Stimulated activated CD4-positive, alpha-beta T cell treated with anti-CD3 and anti-CD28 coated beads, TNF-alpha, amount 100 ng/mL, for 1 hour (primary cell): ENCODE measurements around the gene SULT1C2.
"Not testable (repeated sequence)": the region's sequence is repeated elsewhere in the genome, so short reads cannot be mapped to it uniquely, and the experiment has no call there.

Experiments used
- DNase-seq, 3 donors: peaks; one replicate each; pipeline ENCODE4 v3.0.0-alpha.2; 2020; ENCODE audit warnings: low read depth in 3 of 3, low spot score in 1 of 3

Gene SULT1C2

GRCh38 chr2:108288534-108289106 is at the start of gene SULT1C2:
TSS of gene SULT1C2 (plus strand) at chr2:108288895. CDS start at chr2:108293668, 4,773 bp downstream.
- DNase-seq: no peak

- DNase-seq: no peak
These were observed 48.9 kb upstream of the SULT1C2 start, which contains the start of gene SULT1C3 for GRCh38 chr2:108239786-108240185. TSS of gene SULT1C3 (plus strand) at chr2:108239968. CDS start at chr2:108247195, 7,227 bp downstream.

GRCh38 chr2:108240966-108241365 is 47.7 kb upstream of the SULT1C2 start:
- no peak for DNase-seq

GRCh38 chr2:108243566-108243965 is 45.1 kb upstream of the SULT1C2 start:
- DNase-seq: no peak

- no peak for DNase-seq
These were observed 43.9 kb upstream of the SULT1C2 start for GRCh38 chr2:108244667-108245414.

- no peak for DNase-seq
These were observed 35.6 kb upstream of the SULT1C2 start for GRCh38 chr2:108253106-108253505.

- DNase-seq: no peak
These were observed 30.9 kb upstream of the SULT1C2 start for GRCh38 chr2:108257757-108258331.

- no peak for DNase-seq
These were observed 27.9 kb upstream of the SULT1C2 start for GRCh38 chr2:108260773-108261172.

- no peak for DNase-seq
These were observed 26.7 kb upstream of the SULT1C2 start for GRCh38 chr2:108262036-108262435.

GRCh38 chr2:108263401-108263800 is 25.3 kb upstream of the SULT1C2 start:
- DNase-seq: no peak

- DNase-seq: no peak
These were observed 22.5 kb upstream of the SULT1C2 start for GRCh38 chr2:108266218-108266617.

GRCh38 chr2:108267101-108267500 is 21.6 kb upstream of the SULT1C2 start:
- DNase-seq: no peak

GRCh38 chr2:108268001-108268400 is 20.7 kb upstream of the SULT1C2 start:
- DNase-seq: no peak

GRCh38 chr2:108270346-108270745 is 18.3 kb upstream of the SULT1C2 start:
- no peak for DNase-seq

- no peak for DNase-seq
These were observed 17.8 kb upstream of the SULT1C2 start for GRCh38 chr2:108270768-108271506.

GRCh38 chr2:108271691-108272253 is 16.9 kb upstream of the SULT1C2 start:
- DNase-seq: no peak

- DNase-seq: no peak
These were observed 10.1 kb upstream of the SULT1C2 start for GRCh38 chr2:108278631-108279030.

- DNase-seq: no peak
These were observed 9.2 kb upstream of the SULT1C2 start for GRCh38 chr2:108279468-108279867.

- no peak for DNase-seq
These were observed 8.2 kb upstream of the SULT1C2 start for GRCh38 chr2:108280466-108280865.

- DNase-seq: not testable (repeated sequence)
These were observed 4.1 kb upstream of the SULT1C2 start for GRCh38 chr2:108284566-108284965.

- DNase-seq: no peak
These were observed 3.1 kb upstream of the SULT1C2 start for GRCh38 chr2:108285616-108286015.
